Muscle layer of duodenum (tissue), 2 donors: ENCODE results near the gene SELENOV.
A peak's percentile ranks its signal among the peaks of the same experiment; 100 is the strongest.

Experiments
- H3K27ac ChIP-seq: one replicate; pipeline ENCODE4 v1.7.0; 2013; ENCODE audit warnings: mild to moderate bottlenecking, low read length
- H3K27me3 ChIP-seq: one replicate; pipeline ENCODE4 v1.7.0; 2013; ENCODE audit warnings: low read depth, mild to moderate bottlenecking, control low read depth, low read length
- H3K36me3 ChIP-seq, 2 donors: one replicate each; pipeline ENCODE4 v1.7.0; 2013; ENCODE audit warnings: low read length in 2 of 2, control low read depth in 1 of 2, mild to moderate bottlenecking in 1 of 2; ENCODE audit not compliant: insufficient read depth in 2 of 2, control insufficient read depth in 1 of 2
- H3K4me1 ChIP-seq, 2 donors: one replicate each; pipeline ENCODE4 v1.7.0; 2013; ENCODE audit warnings: low read length in 2 of 2, mild to moderate bottlenecking in 2 of 2, control low read depth in 1 of 2, moderate library complexity in 1 of 2; ENCODE audit not compliant: insufficient read depth in 2 of 2, control insufficient read depth in 1 of 2
- H3K4me3 ChIP-seq, 2 donors: one replicate each; pipeline ENCODE4 v1.7.0; 2013; ENCODE audit warnings: low read length in 2 of 2, low read depth in 1 of 2, mild to moderate bottlenecking in 1 of 2
- H3K9me3 ChIP-seq, 2 donors: one replicate each; pipeline ENCODE4 v1.7.0; 2013; ENCODE audit warnings: low read length in 2 of 2, control low read depth in 1 of 2, mild to moderate bottlenecking in 1 of 2; ENCODE audit not compliant: control insufficient read depth in 1 of 2
- donor health status: healthy.

The SELENOV gene

DNA sequence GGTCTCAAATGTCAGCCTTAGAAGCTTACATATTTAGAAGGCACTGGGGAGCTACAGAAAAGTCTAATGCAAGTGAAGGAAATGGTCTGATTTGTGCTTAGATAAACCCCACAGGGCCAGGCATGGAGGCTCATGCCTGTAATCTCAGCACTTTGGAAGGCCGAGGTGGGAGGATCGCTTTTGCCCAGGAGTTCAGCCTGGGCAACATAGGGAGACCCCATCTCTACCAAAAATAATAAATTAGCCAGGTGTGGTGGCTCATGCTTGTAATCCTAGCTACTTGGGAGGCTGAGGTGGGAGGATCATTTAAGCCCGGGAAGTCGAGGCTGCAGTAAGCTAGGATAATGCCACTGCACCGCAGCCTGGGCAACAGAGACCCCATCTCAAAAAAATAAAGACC is 18.9 kb upstream of the SELENOV start:
- Histone ChIP-seq H3K4me3 (no peak overlapping the region), H3K9me3 (no peaks in the 10 kb centered on the region), H3K27ac (no peak overlapping the region), H3K36me3 (peaks cover 0 to 12% of the 10 kb centered on the region in 2 donors), H3K4me1 (peaks cover 3 to 19% of the 10 kb centered on the region in 2 donors), H3K27me3 (peaks cover 27% of the 10 kb centered on the region)

DNA sequence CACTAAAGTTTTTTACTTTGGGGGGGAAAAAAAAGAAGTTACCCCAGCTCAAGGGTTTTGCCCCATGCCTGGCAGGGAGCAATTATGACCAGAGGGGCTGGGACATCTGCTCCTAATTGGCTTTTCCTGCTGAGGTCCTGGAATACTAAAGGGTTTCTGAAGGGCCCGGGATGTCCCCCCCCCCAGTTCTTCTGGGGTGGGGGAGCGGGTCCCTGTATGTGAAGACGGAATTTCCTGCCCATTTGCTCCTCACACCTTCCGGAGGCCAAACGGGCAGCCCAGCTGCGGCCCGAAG is 17.3 kb upstream of the SELENOV start:
- H3K4me3 ChIP-seq, result peak overlapping the region in 1 of 2 donors; percentile 40
- H3K27me3 ChIP-seq, result peaks cover 27% of the 10 kb centered on the region
- H3K36me3 ChIP-seq, result no peaks in the 10 kb centered on the region

DNA sequence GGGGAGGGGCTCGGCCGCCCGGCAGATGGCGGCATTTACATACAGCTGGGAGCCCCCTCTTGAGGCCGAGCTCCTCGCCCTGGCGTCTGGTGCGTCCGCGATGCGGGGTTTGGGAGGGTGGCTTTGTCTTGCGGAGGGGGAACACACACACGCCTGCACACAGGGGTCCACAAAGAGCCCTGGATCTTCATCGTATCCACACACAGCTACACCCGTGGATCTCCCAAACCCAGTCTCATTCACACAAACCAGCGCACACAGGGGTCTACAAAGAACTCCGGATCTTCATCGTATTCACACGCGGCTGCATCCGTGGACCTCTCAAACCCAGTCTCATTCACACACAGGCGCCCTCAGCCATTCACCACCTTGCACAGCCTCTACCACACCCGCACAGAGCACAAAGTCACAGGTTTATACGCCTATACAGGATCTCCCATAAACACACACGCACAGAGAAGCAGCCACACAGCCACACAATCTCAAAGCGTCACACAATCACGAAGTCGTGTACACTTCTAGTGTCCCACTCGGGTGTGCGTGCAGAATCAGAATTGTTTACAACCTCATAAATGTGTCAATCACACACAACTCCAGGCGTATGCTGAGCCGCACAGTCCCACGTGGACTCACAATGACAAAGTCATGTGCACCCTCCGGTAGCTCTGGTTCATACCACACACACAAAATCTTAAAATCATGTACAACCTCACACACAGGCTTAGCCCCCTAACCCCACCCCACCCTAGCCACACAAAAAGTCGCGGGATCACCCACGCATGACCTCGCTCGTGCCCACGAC is 16.7 kb upstream of the SELENOV start:
- H3K9me3 ChIP-seq, result no peaks in the 10 kb centered on the region
- no peak overlapping the region for H3K27ac ChIP-seq
- peaks cover 27% of the 10 kb centered on the region for H3K27me3 ChIP-seq
- no peaks in the 10 kb centered on the region for H3K36me3 ChIP-seq
- H3K4me3 ChIP-seq, result peak overlapping the region; percentile 16 to 40
- peaks cover 3 to 19% of the 10 kb centered on the region in 2 donors for H3K4me1 ChIP-seq

More for the DNA sequence above, 17.3 kb upstream of the SELENOV start:
- H3K9me3 ChIP-seq, result no peaks in the 10 kb centered on the region
- H3K4me1 ChIP-seq, result peaks cover 3 to 19% of the 10 kb centered on the region in 2 donors
- H3K27ac ChIP-seq, result no peak overlapping the region

- Histone ChIP-seq H3K4me1 (peaks cover 3 to 19% of the 10 kb centered on the region in 2 donors), H3K27me3 (peaks cover 31% of the 10 kb centered on the region), H3K9me3 (no peaks in the 10 kb centered on the region), H3K36me3 (no peaks in the 10 kb centered on the region), H3K27ac (no peak within 1 kb of the TSS), H3K4me3 (peak within 1 kb of the TSS; percentile 16 to 40)
Observed at GRCh38 chr19:39498798-39499642, 15.9 kb upstream of the SELENOV start, which contains the start of gene DLL3. Gene DLL3, plus strand, starts transcription at chr19:39498947. Its CDS starts 28 bp downstream, at chr19:39498975.

GRCh38 chr19:39499932-39500331 is 15.0 kb upstream of the SELENOV start:
- H3K9me3 ChIP-seq, result no peaks in the 10 kb centered on the region
- H3K4me1 ChIP-seq, result peaks cover 3 to 19% of the 10 kb centered on the region in 2 donors
- H3K4me3 ChIP-seq, result no peak overlapping the region
- no peak overlapping the region for H3K27ac ChIP-seq
- no peaks in the 10 kb centered on the region for H3K36me3 ChIP-seq
- peaks cover 38% of the 10 kb centered on the region for H3K27me3 ChIP-seq

DNA sequence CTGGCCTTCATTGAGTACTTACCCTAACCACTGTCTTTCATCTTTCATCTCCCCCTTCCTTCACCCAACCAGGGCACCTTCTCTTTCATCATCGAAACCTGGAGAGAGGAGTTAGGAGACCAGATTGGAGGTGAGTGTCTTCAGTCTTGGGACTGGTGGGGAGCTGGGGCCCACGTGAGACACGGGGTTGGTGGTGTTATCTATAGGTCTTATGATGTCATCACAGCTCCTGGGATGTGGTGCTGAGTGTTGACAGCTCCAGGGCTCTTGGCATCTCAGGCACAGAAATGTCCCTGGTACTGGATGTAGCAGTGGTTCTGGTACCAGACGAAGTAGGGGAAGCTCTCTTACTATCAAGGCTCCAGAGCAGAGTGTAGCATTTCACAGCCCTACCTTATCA is 14.4 kb upstream of the SELENOV start:
- Histone ChIP-seq H3K27ac (no peak overlapping the region), H3K27me3 (peaks cover 38% of the 10 kb centered on the region), H3K9me3 (no peaks in the 10 kb centered on the region), H3K4me1 (peaks cover 3 to 19% of the 10 kb centered on the region in 2 donors), H3K4me3 (no peak overlapping the region), H3K36me3 (no peaks in the 10 kb centered on the region)

GRCh38 chr19:39501340-39501739 is 13.6 kb upstream of the SELENOV start:
- Histone ChIP-seq H3K27ac (no peak overlapping the region), H3K4me1 (peaks cover 3 to 19% of the 10 kb centered on the region in 2 donors), H3K4me3 (no peak overlapping the region), H3K9me3 (no peaks in the 10 kb centered on the region), H3K36me3 (no peaks in the 10 kb centered on the region), H3K27me3 (peaks cover 40% of the 10 kb centered on the region)

- Histone ChIP-seq H3K9me3 (peaks cover 0 to 3% of the 10 kb centered on the region in 2 donors), H3K27ac (no peak overlapping the region), H3K27me3 (peaks cover 45% of the 10 kb centered on the region), H3K36me3 (no peaks in the 10 kb centered on the region), H3K4me3 (peak overlapping the region in 1 of 2 donors; percentile 6), H3K4me1 (peaks cover 3 to 28% of the 10 kb centered on the region in 2 donors)
Observed at GRCh38 chr19:39502640-39503417, 12.1 kb upstream of the SELENOV start.

DNA sequence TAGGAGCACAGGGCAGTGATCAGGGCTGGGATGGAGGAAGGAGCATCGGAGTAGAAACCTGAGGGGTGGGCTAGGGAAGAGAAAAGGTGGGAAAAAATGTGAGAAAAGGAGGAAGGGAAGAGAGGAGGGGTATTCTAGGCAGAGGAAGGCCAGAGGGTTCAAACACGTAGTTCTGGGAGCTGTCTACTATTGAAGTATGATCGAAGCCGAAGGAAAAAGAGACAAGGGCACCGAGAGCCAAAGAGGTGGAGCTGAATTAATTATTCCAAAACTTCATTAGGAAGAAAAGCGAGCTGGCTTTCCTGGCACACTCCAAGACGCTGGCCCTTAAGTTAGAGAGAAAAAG is 8.4 kb upstream of the SELENOV start:
- peaks cover 0 to 3% of the 10 kb centered on the region in 2 donors for H3K9me3 ChIP-seq
- H3K4me3 ChIP-seq, result peak overlapping the region in 1 of 2 donors; percentile 66
- H3K27me3 ChIP-seq, result peaks cover 32% of the 10 kb centered on the region
- peaks cover 0 to 15% of the 10 kb centered on the region in 2 donors for H3K4me1 ChIP-seq
- H3K27ac ChIP-seq, result no peak overlapping the region
- no peaks in the 10 kb centered on the region for H3K36me3 ChIP-seq

DNA sequence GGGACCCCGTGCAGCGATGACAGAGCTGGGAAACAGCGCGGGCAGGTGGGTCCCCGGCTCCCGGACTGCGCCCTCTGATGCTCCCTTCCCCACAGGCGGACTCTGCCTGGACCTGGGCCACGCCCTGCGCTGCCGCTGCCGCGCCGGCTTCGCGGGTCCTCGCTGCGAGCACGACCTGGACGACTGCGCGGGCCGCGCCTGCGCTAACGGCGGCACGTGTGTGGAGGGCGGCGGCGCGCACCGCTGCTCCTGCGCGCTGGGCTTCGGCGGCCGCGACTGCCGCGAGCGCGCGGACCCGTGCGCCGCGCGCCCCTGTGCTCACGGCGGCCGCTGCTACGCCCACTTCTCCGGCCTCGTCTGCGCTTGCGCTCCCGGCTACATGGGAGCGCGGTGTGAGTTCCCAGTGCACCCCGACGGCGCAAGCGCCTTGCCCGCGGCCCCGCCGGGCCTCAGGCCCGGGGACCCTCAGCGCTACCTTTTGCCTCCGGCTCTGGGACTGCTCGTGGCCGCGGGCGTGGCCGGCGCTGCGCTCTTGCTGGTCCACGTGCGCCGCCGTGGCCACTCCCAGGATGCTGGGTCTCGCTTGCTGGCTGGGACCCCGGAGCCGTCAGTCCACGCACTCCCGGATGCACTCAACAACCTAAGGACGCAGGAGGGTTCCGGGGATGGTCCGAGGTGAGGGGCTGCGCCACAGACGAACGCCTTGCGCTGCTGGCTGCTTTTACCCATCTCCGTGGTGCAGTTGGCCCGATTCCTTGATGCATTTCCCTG is 7.8 kb upstream of the SELENOV start:
- Histone ChIP-seq H3K27ac (no peak overlapping the region), H3K9me3 (peaks cover 0 to 3% of the 10 kb centered on the region in 2 donors), H3K4me3 (peak overlapping the region; percentile 26 to 66), H3K27me3 (peaks cover 32% of the 10 kb centered on the region), H3K4me1 (peaks cover 0 to 15% of the 10 kb centered on the region in 2 donors), H3K36me3 (no peaks in the 10 kb centered on the region)
